Measurements from ENCODE around the gene DIS3L2.

GRCh38 chr2:232014681-232015080 lies 53.2 kb downstream of the DIS3L2 start:
- TF ChIP-seq, protein P1, sequence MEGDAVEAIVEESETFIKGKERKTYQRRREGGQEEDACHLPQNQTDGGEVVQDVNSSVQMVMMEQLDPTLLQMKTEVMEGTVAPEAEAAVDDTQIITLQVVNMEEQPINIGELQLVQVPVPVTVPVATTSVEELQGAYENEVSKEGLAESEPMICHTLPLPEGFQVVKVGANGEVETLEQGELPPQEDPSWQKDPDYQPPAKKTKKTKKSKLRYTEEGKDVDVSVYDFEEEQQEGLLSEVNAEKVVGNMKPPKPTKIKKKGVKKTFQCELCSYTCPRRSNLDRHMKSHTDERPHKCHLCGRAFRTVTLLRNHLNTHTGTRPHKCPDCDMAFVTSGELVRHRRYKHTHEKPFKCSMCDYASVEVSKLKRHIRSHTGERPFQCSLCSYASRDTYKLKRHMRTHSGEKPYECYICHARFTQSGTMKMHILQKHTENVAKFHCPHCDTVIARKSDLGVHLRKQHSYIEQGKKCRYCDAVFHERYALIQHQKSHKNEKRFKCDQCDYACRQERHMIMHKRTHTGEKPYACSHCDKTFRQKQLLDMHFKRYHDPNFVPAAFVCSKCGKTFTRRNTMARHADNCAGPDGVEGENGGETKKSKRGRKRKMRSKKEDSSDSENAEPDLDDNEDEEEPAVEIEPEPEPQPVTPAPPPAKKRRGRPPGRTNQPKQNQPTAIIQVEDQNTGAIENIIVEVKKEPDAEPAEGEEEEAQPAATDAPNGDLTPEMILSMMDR (IDR thresholded peaks at IDR 0.05), result no peak
- no peak for TF ChIP-seq POLR2A (IDR thresholded peaks at IDR 0.05)
